Activated T-cell treated with anti-CD3 and anti-CD28 coated beads, Interleukin-2, amount 50 U/mL, for 72 hours (primary cell): ENCODE data around the gene ZCCHC10. TPM values are rescaled to one million over a fixed set of nuclear protein-coding genes. Genes with fewer than 3 reads are reported as not detected.
A peak's percentile ranks its signal among the peaks of the same experiment; 100 is the strongest.
"Not testable (repeated sequence)": the region's sequence is repeated elsewhere in the genome, so short reads cannot be mapped to it uniquely, and the experiment has no call there.

Source experiments
- ATAC-seq, 2 donors: fragments of 150-1000 bp; cut with Tn5 transposase; replicated peaks in 1 of 2; 2 replicates each; pipeline ENCODE4 v1.10.0; 2021; ENCODE audit warnings: moderate library complexity in 2 of 2, mild to moderate bottlenecking in 1 of 2
- DNase-seq, 2 donors: peaks; one replicate each; pipeline ENCODE4 v3.0.0; 2021 to 2022; ENCODE audit warnings: mixed read lengths in 1 of 2
- H3K27ac Mint-ChIP-seq: one replicate; pipeline ENCODE4 v1.8.0; 2022; ENCODE audit warnings: mild to moderate bottlenecking, moderate library complexity, mixed read lengths
- H3K27me3 Mint-ChIP-seq: one replicate; pipeline ENCODE4 v1.8.0; 2022; ENCODE audit warnings: low read depth, mixed read lengths
- H3K36me3 Mint-ChIP-seq, 2 donors: one replicate each; pipeline ENCODE4 v1.8.0; 2022; ENCODE audit warnings: mixed read lengths in 2 of 2, mild to moderate bottlenecking in 1 of 2; ENCODE audit not compliant: insufficient read depth in 2 of 2
- H3K4me1 Mint-ChIP-seq: one replicate; pipeline ENCODE4 v1.8.0; 2022; ENCODE audit warnings: low read depth, mixed read lengths
- H3K4me3 Mint-ChIP-seq, 2 donors: one replicate each; pipeline ENCODE4 v1.8.0; 2022; ENCODE audit warnings: mild to moderate bottlenecking in 2 of 2, mixed read lengths in 2 of 2, moderate library complexity in 2 of 2
- H3K9me3 Mint-ChIP-seq, 2 donors: one replicate each; pipeline ENCODE4 v1.8.0; 2022; ENCODE audit warnings: mixed read lengths in 2 of 2
- total RNA-seq, 2 donors: library from RNA; stranded (reverse); gene quantifications; one replicate each; pipeline ENCODE4 v1.2.3, GENCODE V29; 2022

ZCCHC10 gene
- total RNA-seq, 2 donors from 2014 or later = 23.7 to 30.6 TPM

DNA sequence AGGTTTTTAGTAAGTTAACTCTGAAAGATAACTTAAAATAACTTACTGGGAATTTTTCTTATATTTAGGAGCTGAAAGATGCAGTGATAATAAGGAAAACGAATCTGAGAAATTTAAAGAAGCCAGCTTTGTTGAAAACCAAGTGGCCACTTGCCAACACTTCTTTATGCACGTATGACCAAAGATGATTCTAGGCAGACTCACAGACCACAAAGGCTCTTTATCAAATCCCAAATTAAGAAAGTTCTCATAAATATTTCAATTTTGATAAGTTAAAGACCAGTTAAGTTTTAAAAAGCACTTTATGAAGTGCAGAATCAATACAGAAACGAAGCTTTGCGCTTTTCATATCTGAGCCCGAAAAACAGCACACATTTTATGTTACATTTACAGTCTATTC, 64.5 kb downstream of the ZCCHC10 start:
- peak overlapping the region; percentile 91 to 99 for H3K4me3 Mint-ChIP-seq
- ATAC-seq = no peak
- no peaks in the 10 kb centered on the region for H3K27me3 Mint-ChIP-seq
- peaks cover 44% of the 10 kb centered on the region for H3K4me1 Mint-ChIP-seq
- no peaks in the 10 kb centered on the region for H3K9me3 Mint-ChIP-seq
- peak overlapping the region; percentile 100 for H3K27ac Mint-ChIP-seq
- H3K36me3 Mint-ChIP-seq = peaks cover 1 to 5% of the 10 kb centered on the region in 2 donors
- DNase-seq = no peak

- DNase-seq, H3K36me3 Mint-ChIP-seq, H3K27me3 Mint-ChIP-seq, ATAC-seq, H3K9me3 Mint-ChIP-seq: not testable (repeated sequence)
- peak overlapping the region; percentile 100 for H3K27ac Mint-ChIP-seq
- H3K4me3 Mint-ChIP-seq = peak overlapping the region; percentile 91 to 99
- H3K4me1 Mint-ChIP-seq = peaks cover 44% of the 10 kb centered on the region
These were observed 65.1 kb downstream of the ZCCHC10 start for GRCh38 chr5:132961123-132961815.

GRCh38 chr5:132956166-132956799, 70.1 kb downstream of the ZCCHC10 start:
- not testable (repeated sequence) for H3K4me3 Mint-ChIP-seq

GRCh38 chr5:132953710-132954109, 72.6 kb downstream of the ZCCHC10 start:
- no peaks in the 10 kb centered on the region for H3K9me3 Mint-ChIP-seq
- H3K4me1 Mint-ChIP-seq = peaks cover 44% of the 10 kb centered on the region
- H3K27me3 Mint-ChIP-seq = no peaks in the 10 kb centered on the region
- H3K27ac Mint-ChIP-seq = peak overlapping the region; percentile 3
- ATAC-seq (no peak), DNase-seq (no peak)
- H3K4me3 Mint-ChIP-seq = no peak overlapping the region
- peaks cover 2% of the 10 kb centered on the region in 2 donors for H3K36me3 Mint-ChIP-seq

More at GRCh38 chr5:132956166-132956799, 70.1 kb downstream of the ZCCHC10 start:
- not testable (repeated sequence) for H3K9me3 Mint-ChIP-seq, H3K36me3 Mint-ChIP-seq, ATAC-seq, DNase-seq, H3K27ac Mint-ChIP-seq, H3K27me3 Mint-ChIP-seq
- H3K4me1 Mint-ChIP-seq = peaks cover 58% of the 10 kb centered on the region

DNA sequence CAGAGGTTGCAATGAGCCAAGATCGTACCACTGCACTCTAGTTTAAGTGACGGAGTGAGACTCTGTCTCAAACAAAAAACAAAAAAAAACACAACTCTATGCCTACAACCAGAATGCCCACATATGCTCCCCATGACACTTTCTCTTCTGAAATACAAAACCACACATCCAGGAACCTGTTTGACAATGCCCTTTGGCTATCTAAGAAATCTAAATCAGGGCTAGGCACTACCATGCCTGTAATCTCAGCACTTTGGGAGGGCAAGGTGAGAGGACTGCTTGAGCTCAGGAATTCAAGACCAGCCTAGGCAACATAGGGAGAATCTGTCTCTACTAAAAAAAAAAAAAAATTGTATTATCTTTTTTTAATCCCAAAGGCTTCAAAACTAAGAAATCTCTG, 73.5 kb downstream of the ZCCHC10 start:
- Mint-ChIP-seq H3K9me3 (no peaks in the 10 kb centered on the region), H3K27me3 (no peaks in the 10 kb centered on the region), H3K4me3 (no peak overlapping the region), H3K36me3 (peaks cover 2% of the 10 kb centered on the region in 2 donors), H3K27ac (no peak overlapping the region), H3K4me1 (peaks cover 46% of the 10 kb centered on the region)
- no peak for DNase-seq
- no peak for ATAC-seq

GRCh38 chr5:132951897-132952296, 74.5 kb downstream of the ZCCHC10 start:
- no peaks in the 10 kb centered on the region for H3K9me3 Mint-ChIP-seq
- DNase-seq (no peak), ATAC-seq (no peak)
- H3K27me3 Mint-ChIP-seq = no peaks in the 10 kb centered on the region
- H3K36me3 Mint-ChIP-seq = peaks cover 2% of the 10 kb centered on the region in 2 donors
- H3K4me3 Mint-ChIP-seq = no peak overlapping the region
- peaks cover 46% of the 10 kb centered on the region for H3K4me1 Mint-ChIP-seq
- no peak overlapping the region for H3K27ac Mint-ChIP-seq

DNA sequence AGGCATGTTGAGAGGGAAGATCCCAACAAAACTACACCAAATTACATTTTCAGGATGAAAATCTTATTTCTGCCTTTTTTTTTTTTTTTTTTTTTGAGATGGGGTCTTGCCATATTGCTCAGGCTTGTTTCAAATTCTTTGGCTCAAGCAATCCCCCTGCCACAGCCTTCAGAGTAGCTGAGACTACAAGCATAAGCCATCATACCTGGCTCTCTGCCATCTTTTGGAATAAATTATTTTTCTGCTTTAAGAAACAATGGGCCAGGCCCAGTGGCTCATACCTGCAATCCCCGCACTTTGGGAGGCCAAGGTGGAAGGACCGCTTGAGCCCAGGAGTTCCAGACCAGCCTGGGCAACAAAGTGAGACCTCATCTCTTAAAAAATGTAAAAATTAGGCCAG, 77.2 kb downstream of the ZCCHC10 start:
- ATAC-seq = no peak
- H3K27me3 Mint-ChIP-seq = no peaks in the 10 kb centered on the region
- no peak for DNase-seq
- H3K4me3 Mint-ChIP-seq = no peak overlapping the region
- H3K27ac Mint-ChIP-seq = no peak overlapping the region
- peaks cover 2% of the 10 kb centered on the region in 2 donors for H3K36me3 Mint-ChIP-seq
- peaks cover 37% of the 10 kb centered on the region for H3K4me1 Mint-ChIP-seq
- no peaks in the 10 kb centered on the region for H3K9me3 Mint-ChIP-seq

DNA sequence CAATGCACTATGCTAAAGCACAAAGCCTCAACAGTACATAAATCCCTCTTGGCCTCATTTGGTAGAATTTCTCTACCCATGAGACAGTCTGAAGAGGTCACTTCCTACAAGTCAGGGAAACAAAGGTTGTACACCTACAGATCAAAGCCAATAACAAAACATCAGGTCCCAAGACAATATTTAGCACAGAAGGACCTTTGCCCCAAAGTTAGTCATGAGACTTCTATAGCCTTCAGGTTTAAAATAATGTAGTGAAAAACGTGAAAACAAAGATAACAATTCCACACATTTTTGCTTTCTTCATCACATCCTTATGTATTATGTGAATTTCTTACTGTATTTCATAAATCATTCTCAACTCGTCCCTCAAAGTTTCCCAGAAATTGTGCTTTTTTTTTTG, 78.7 kb downstream of the ZCCHC10 start:
- peaks cover 25% of the 10 kb centered on the region for H3K4me1 Mint-ChIP-seq
- no peak for DNase-seq
- no peaks in the 10 kb centered on the region for H3K9me3 Mint-ChIP-seq
- no peaks in the 10 kb centered on the region for H3K27me3 Mint-ChIP-seq
- H3K4me3 Mint-ChIP-seq = no peak overlapping the region
- no peak for ATAC-seq
- peaks cover 0 to 2% of the 10 kb centered on the region in 2 donors for H3K36me3 Mint-ChIP-seq
- no peak overlapping the region for H3K27ac Mint-ChIP-seq

Other genes starting within 250 kb of the ZCCHC10 start
- 10 to 100 TPM; 24.7 to 26.4 TPM for gene SEPTIN8, start 249.3 kb downstream of the ZCCHC10 start, total RNA-seq
- not detected for gene SOWAHA, start 213.2 kb downstream of the ZCCHC10 start, total RNA-seq
- 1 to 10 TPM; 1.1 to 2.1 TPM for gene SHROOM1, start 195.9 kb downstream of the ZCCHC10 start, total RNA-seq
- 1 to 10 TPM; 1.9 to 2.8 TPM for gene GDF9, start 160.1 kb downstream of the ZCCHC10 start, total RNA-seq
- 100 to 1,000 TPM; 189 TPM for gene UQCRQ, start 159.9 kb downstream of the ZCCHC10 start, total RNA-seq
- 1 to 10 TPM; 5.0 to 7.2 TPM for gene LEAP2, start 152.9 kb downstream of the ZCCHC10 start, total RNA-seq
- gene AFF4, start 62.9 kb downstream of the ZCCHC10 start, total RNA-seq = 10 to 100 TPM; 33.6 to 34.9 TPM
- gene HSPA4, start 25.5 kb upstream of the ZCCHC10 start, total RNA-seq = 100 to 1,000 TPM; 173 to 213 TPM